Astrocyte (in vitro differentiated cells and primary cell): ENCODE results near the gene DCAF6. TPM values are rescaled to one million over a fixed set of nuclear protein-coding genes. Genes with fewer than 3 reads are reported as not detected.

ENCODE experiments used
- DNase-seq: peaks from one replicate; pipeline ENCODE4 v3.0.0-alpha.2; 2010; ENCODE audit warnings: low read depth
- FAIRE-seq: peaks from 2 replicates; lab custom pipeline; 2011; peaks lifted over from hg19 to GRCh38; lab: Jason Lieb, UNC
- H2AFZ ChIP-seq: 2 replicates; pipeline ENCODE4 v1.6.0; 2012; ENCODE audit warnings: low read depth, low read length, inconsistent platforms
- H3K27ac ChIP-seq: 2 replicates; pipeline ENCODE4 v1.5.1; 2011; ENCODE audit warnings: low read depth, low read length, inconsistent platforms
- H3K27me3 ChIP-seq: 2 replicates; pipeline ENCODE4 v1.6.0; 2011; ENCODE audit warnings: low read length, inconsistent platforms; ENCODE audit not compliant: insufficient read depth
- H3K36me3 ChIP-seq: 2 replicates; pipeline ENCODE4 v1.5.1; 2011; ENCODE audit warnings: low read length, inconsistent platforms; ENCODE audit not compliant: insufficient read depth
- H3K4me1 ChIP-seq: 2 replicates; pipeline ENCODE4 v1.5.1; 2011; ENCODE audit warnings: low read length, inconsistent platforms; ENCODE audit not compliant: insufficient read depth
- H3K4me2 ChIP-seq: 2 replicates; pipeline ENCODE4 v1.6.0; 2012; ENCODE audit warnings: low read length, inconsistent platforms
- H3K4me3 ChIP-seq: 2 replicates; pipeline ENCODE4 v1.5.1; 2011; ENCODE audit warnings: low read depth, mild to moderate bottlenecking, low read length, inconsistent platforms; ENCODE audit not compliant: insufficient read depth
- H3K79me2 ChIP-seq: 2 replicates; pipeline ENCODE4 v1.6.0; 2012; ENCODE audit warnings: mild to moderate bottlenecking, low read length, inconsistent platforms; ENCODE audit not compliant: insufficient read depth
- H3K9ac ChIP-seq: 2 replicates; pipeline ENCODE4 v1.6.0; 2012; ENCODE audit warnings: mild to moderate bottlenecking, low read length, inconsistent platforms
- H3K9me3 ChIP-seq: 2 replicates; pipeline ENCODE4 v1.5.1; 2012; ENCODE audit warnings: low read depth, mild to moderate bottlenecking, low read length, inconsistent platforms; ENCODE audit not compliant: insufficient read depth
- H4K20me1 ChIP-seq: 2 replicates; pipeline ENCODE4 v1.6.0; 2012; ENCODE audit warnings: low read length, inconsistent platforms; ENCODE audit not compliant: insufficient read depth
- H3K27ac Mint-ChIP-seq: one replicate; pipeline ENCODE4 v1.8.0; 2021; ENCODE audit warnings: mild to moderate bottlenecking, mixed read lengths; ENCODE audit not compliant: unreplicated experiment
- H3K27me3 Mint-ChIP-seq: one replicate; pipeline ENCODE4 v1.8.0; 2021; ENCODE audit warnings: low read depth, mixed read lengths; ENCODE audit not compliant: unreplicated experiment
- H3K36me3 Mint-ChIP-seq: one replicate; pipeline ENCODE4 v1.8.0; 2021; ENCODE audit warnings: low read depth, mixed read lengths; ENCODE audit not compliant: unreplicated experiment
- H3K4me1 Mint-ChIP-seq: one replicate; pipeline ENCODE4 v1.8.0; 2021; ENCODE audit warnings: low read depth, mixed read lengths; ENCODE audit not compliant: unreplicated experiment
- H3K4me3 Mint-ChIP-seq: one replicate; pipeline ENCODE4 v1.8.0; 2021; ENCODE audit warnings: mild to moderate bottlenecking, moderate library complexity, mixed read lengths; ENCODE audit not compliant: unreplicated experiment
- H3K9me3 Mint-ChIP-seq: one replicate; pipeline ENCODE4 v1.8.0; 2021; ENCODE audit warnings: mild to moderate bottlenecking, mixed read lengths; ENCODE audit not compliant: unreplicated experiment
- CTCF ChIP-seq: IDR thresholded peaks from 2 replicates; pipeline ENCODE4 v1.5.1; 2011; ENCODE audit warnings: low read depth, mild to moderate bottlenecking, inconsistent platforms, low read length, moderate library complexity; ENCODE audit not compliant: insufficient read depth
- EZH2 ChIP-seq: IDR thresholded peaks from 2 replicates; pipeline ENCODE4 v1.6.1; 2012; ENCODE audit warnings: mild to moderate bottlenecking, low read length, inconsistent platforms; ENCODE audit not compliant: insufficient read depth
- total RNA-seq: library from RNA; stranded (reverse); gene quantifications from 2 replicates; pipeline ENCODE4 v1.2.1, GENCODE V29; 2021

Gene DCAF6
- total RNA-seq, 1 donor from 2014 or later, result 57.4 TPM

- Mint-ChIP-seq H3K27me3 (no peaks in the 10 kb centered on the region), H3K9me3 (no peaks in the 10 kb centered on the region)
- no peak for FAIRE-seq
Observed at GRCh38 chr1:167984886-167985489, 48.5 kb downstream of the DCAF6 start.

GRCh38 chr1:167987174-167987573 lies 50.7 kb downstream of the DCAF6 start:
- no peak for TF ChIP-seq CTCF
- no peak for TF ChIP-seq EZH2
- H3K27ac ChIP-seq, result no peak overlapping the region
- no peak overlapping the region for H3K4me3 ChIP-seq
- Mint-ChIP-seq H3K27ac (no peak overlapping the region), H3K27me3 (no peaks in the 10 kb centered on the region), H3K36me3 (peaks cover 2% of the 10 kb centered on the region), H3K9me3 (no peaks in the 10 kb centered on the region), H3K4me1 (peaks cover 9% of the 10 kb centered on the region), H3K4me3 (no peak overlapping the region)
- H3K4me1 ChIP-seq, result peaks cover 3% of the 10 kb centered on the region
- peaks cover 5% of the 10 kb centered on the region for H3K36me3 ChIP-seq
- no peak overlapping the region for H2AFZ ChIP-seq
- DNase-seq (peak; percentile 39), FAIRE-seq (peak; percentile 87)
- peaks cover 32% of the 10 kb centered on the region for H3K79me2 ChIP-seq
- H4K20me1 ChIP-seq, result peaks cover 20% of the 10 kb centered on the region
- no peak overlapping the region for H3K9ac ChIP-seq
- H3K4me2 ChIP-seq, result peak overlapping the region; percentile 25
- no peaks in the 10 kb centered on the region for H3K27me3 ChIP-seq
- H3K9me3 ChIP-seq, result no peaks in the 10 kb centered on the region

More at GRCh38 chr1:167984886-167985489, 48.5 kb downstream of the DCAF6 start:
- no peaks in the 10 kb centered on the region for H3K9me3 ChIP-seq
- H3K27me3 ChIP-seq, result no peaks in the 10 kb centered on the region
- H3K4me2 ChIP-seq, result no peak overlapping the region
- peaks cover 9% of the 10 kb centered on the region for H3K4me1 Mint-ChIP-seq
- H3K27ac ChIP-seq, result no peak overlapping the region
- H3K4me1 ChIP-seq, result peaks cover 3% of the 10 kb centered on the region
- TF ChIP-seq CTCF, result no peak
- TF ChIP-seq EZH2, result no peak
- peaks cover 31% of the 10 kb centered on the region for H4K20me1 ChIP-seq
- H3K4me3 Mint-ChIP-seq, result no peak overlapping the region
- peaks cover 12% of the 10 kb centered on the region for H3K36me3 Mint-ChIP-seq
- no peak overlapping the region for H2AFZ ChIP-seq
- H3K79me2 ChIP-seq, result peaks cover 37% of the 10 kb centered on the region
- H3K9ac ChIP-seq, result no peak overlapping the region
- no peak overlapping the region for H3K4me3 ChIP-seq
- no peaks in the 10 kb centered on the region for H3K36me3 ChIP-seq
- DNase-seq, result peak; percentile 49
- H3K27ac Mint-ChIP-seq, result no peak overlapping the region

GRCh38 chr1:167991546-167991945 lies 55.1 kb downstream of the DCAF6 start:
- peaks cover 2% of the 10 kb centered on the region for H4K20me1 ChIP-seq
- H3K27ac Mint-ChIP-seq, result no peak overlapping the region

More at GRCh38 chr1:167991546-167991945, 55.1 kb downstream of the DCAF6 start:
- H3K27ac ChIP-seq, result no peak overlapping the region
- H3K9me3 Mint-ChIP-seq, result no peaks in the 10 kb centered on the region
- no peaks in the 10 kb centered on the region for H3K27me3 Mint-ChIP-seq
- peaks cover 8% of the 10 kb centered on the region for H3K36me3 ChIP-seq
- TF ChIP-seq CTCF (no peak), EZH2 (no peak)
- H3K4me2 ChIP-seq, result no peak overlapping the region
- peaks cover 5% of the 10 kb centered on the region for H3K4me1 Mint-ChIP-seq
- H2AFZ ChIP-seq, result no peak overlapping the region
- peaks cover under 1% of the 10 kb centered on the region for H3K79me2 ChIP-seq
- no peaks in the 10 kb centered on the region for H3K36me3 Mint-ChIP-seq
- FAIRE-seq, result peak; percentile 66
- H3K4me1 ChIP-seq, result peaks cover 3% of the 10 kb centered on the region
- H3K4me3 ChIP-seq, result no peak overlapping the region
- no peak overlapping the region for H3K4me3 Mint-ChIP-seq
- H3K9me3 ChIP-seq, result no peaks in the 10 kb centered on the region
- no peaks in the 10 kb centered on the region for H3K27me3 ChIP-seq
- no peak overlapping the region for H3K9ac ChIP-seq
- no peak for DNase-seq
